ENCODE measurements around the gene EIF4G3.

- TF ChIP-seq POLR2A (IDR thresholded peaks at IDR 0.05) (no peak), CTCF (IDR thresholded peaks at IDR 0.05) (no peak)
These were observed 146.5 kb downstream of the EIF4G3 start for GRCh38 chr1:21030181-21030580.
